Diencephalon (tissue), 1 donor: ENCODE results near the gene VPS52. TPM values are rescaled to one million over a fixed set of nuclear protein-coding genes. Genes with fewer than 3 reads are reported as not detected.

ENCODE experiments used
- small RNA-seq: library from RNA; depleted of rRNA; stranded (forward); fragments of <200 nt; gene quantifications from one replicate; pipeline ENCODE3, GENCODE V24; 2014
- total RNA-seq: library from RNA; depleted of rRNA; stranded (reverse); fragments of >200 nt; gene quantifications from one replicate; pipeline ENCODE4 v1.2.3, GENCODE V29; 2014

VPS52 gene
- 34.8 TPM for total RNA-seq

GRCh38 chr6:33271468-33272274, at the start of gene VPS52, which contains the start of gene RPS18:
Gene VPS52 (minus strand): TSS chr6:33271876. CDS start chr6:33271675, 201 bp downstream.
Gene RPS18 (plus strand): TSS chr6:33272075. CDS start chr6:33272120, 45 bp downstream.

GRCh38 chr6:33317669-33318425, 46.2 kb upstream of the VPS52 start, which contains the start of gene ZBTB22:
Gene ZBTB22 (minus strand): TSS chr6:33317744. CDS start chr6:33316916, 828 bp downstream.

DNA sequence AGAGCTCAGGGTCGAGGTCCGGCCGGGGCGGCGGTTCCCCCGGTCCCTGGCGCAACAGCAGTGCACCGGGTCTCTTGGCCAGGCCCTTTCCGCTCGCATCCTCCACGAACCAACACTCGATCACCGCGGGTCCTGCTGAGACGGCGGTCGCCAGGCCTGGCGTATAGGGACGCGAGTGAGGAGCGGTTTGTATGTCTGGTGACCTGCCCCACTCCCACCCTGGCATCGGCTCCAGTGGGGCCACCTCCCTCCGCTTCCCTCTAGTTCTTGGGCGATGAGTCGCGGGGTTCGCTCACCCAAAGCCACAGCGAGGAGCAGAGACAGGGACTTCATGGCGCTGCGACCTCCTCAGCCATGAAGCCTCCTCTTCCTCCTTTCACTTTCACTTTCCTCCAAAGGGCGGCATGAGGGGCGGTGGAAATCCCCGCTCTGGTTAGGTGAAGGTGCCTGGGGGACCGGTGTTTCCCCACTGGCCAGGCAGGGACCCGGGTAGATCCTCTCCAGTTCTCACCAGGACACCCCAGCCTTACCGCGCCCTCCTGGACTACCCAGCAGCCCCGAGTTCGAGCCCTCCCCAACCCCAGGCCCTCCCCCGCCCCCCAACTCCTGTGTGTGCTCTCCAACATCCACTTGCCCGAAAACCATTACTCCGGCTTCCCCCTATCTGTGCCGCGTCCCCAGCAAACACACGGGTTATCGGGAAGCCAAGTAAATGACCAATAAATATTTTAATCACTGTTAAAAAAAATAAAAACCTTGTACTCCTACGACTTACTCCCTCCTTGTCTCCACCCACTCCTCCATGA, 42.2 kb upstream of the VPS52 start, which contains the start of gene TAPBP:
Gene TAPBP (minus strand): TSS at position 370 of the 806 bp plus-strand sequence. CDS start 37 bp downstream, at position 333.

GRCh38 chr6:33298773-33299236, 27.1 kb upstream of the VPS52 start, which contains the start of gene RGL2:
Gene RGL2 (minus strand): TSS chr6:33298942. CDS start chr6:33298610, 332 bp downstream.

DNA sequence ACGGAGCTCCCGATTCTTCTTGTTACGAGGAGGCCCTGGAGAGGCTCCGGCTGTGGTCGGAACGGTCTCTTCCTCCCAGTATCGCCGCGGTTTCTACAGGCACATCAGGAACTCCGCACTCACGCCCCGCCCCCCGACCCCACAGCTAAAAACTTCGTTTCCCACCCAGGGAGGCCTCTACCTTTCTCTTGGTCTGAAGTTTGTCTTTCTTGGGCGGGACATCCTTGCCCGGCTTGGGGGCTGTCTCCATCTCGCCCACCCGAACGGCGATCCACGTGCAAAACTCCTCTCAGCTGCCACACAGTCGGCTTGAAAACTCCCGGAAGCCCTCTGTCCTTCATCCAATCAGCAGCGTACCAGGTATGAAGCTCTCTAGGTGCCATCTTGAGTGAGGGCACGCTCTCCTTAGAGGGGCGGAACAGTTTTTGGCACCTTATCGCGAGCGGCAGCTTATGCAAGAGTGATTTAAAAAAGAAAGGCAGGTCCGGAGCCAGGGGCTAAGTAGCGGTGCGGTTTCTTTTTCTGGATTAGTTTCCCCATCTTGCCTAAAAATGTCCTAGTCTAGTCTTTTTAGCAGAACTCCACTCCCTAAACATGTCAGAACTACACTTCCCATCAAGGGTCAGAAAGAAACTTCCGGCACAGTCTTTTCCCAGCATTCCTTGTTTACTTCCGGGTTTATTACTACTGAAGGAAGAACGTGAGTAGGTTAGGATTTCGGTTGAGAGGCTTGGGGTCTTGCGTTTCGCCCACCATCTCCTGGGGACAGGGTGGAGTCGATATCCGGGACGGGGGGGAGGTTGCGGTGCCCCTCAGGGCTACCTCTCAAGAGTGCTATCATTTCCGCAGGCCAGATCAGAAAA, 17.5 kb upstream of the VPS52 start, which contains the start of the genes PFDN6 and WDR46:
Gene PFDN6 (plus strand): TSS at position 681 of the 863 bp plus-strand sequence. CDS start 256 bp downstream, outside the sequence.
Gene WDR46 (minus strand): TSS at position 319 of the 863 bp plus-strand sequence. CDS start 69 bp downstream, at position 250.

DNA sequence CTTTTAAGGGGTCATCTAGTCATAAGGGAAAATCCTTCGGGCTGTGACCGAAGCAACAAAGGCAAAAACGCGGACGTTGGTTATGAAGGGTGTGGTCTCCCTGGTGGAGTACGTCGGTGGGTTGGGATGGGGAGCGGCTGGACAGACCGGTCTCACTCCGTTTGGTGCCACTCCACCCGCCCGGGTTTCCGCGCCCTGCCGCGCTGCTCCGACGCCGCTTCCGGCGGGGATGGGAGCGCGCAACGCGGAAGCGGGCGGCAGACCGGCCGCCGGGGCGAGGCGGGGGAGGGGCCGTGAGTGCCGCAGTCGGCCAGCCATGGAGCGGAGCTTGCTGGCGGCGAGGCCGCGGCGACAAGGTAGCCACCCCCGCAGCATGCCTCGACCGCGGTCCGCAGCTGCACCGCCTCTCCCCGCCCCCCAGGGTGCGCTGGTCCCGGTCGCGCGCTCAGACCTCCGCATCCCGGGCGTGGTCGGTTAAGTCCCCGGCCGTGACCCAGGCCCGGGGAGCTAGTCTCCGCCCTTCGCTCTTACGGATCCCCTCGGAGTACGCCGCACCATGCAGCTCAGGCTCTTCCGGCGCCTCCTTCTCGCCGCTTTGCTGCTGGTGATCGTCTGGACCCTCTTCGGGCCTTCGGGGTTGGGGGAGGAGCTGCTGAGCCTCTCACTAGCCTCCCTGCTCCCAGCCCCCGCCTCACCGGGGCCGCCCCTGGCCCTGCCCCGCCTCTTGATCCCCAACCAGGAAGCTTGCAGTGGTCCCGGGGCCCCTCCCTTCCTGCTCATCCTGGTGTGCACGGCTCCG, 5.4 kb upstream of the VPS52 start, which contains the start of gene B3GALT4:
Gene B3GALT4 (plus strand): TSS at position 260 of the 799 bp plus-strand sequence. CDS start 297 bp downstream, at position 557.

DNA sequence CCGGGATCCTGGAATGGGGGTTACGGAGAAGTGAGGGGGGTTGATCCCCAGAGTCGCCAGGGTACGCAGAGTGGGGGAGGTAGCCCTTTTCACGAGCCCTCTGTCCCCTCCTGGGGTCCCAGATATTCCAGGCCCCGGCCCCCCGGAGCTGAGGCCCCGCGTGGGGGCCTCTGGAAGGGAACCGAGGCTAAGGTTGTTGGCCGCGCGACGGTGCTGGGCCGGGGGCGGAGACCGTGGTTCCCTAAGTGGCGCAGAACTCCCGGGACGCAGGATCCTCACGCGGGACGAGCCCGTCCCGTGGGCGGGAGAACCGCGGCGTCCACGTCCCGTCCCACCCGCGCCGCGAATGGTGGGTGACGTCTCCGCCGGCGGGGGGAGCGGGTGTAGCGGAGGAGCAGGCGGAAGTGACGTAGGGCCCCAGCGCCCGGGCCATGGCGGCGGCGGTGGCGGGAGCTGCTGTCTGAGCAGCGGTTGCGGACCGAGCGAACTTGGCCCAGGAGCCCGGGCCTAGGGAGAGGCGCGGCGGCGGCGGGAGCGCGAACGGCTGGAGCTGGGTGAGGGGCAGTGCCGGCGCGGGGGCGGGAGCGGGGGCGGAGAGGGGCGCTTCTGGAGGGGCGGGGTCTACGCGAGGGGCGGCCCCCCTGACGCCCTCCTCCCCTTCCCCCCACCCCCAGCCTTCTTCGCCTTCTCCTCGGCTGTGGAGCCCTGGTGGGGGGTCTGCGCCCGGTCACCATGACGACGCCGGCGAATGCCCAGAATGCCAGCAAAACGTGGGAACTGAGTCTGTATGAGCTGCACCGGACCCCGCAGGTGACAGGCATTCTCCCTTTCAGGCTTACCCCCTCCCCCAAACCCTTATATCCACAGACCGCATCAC, 63.3 kb downstream of the VPS52 start, which contains the start of gene RING1:
Gene RING1 (plus strand): TSS at position 410 of the 877 bp plus-strand sequence. CDS start 323 bp downstream, at position 733.

DNA sequence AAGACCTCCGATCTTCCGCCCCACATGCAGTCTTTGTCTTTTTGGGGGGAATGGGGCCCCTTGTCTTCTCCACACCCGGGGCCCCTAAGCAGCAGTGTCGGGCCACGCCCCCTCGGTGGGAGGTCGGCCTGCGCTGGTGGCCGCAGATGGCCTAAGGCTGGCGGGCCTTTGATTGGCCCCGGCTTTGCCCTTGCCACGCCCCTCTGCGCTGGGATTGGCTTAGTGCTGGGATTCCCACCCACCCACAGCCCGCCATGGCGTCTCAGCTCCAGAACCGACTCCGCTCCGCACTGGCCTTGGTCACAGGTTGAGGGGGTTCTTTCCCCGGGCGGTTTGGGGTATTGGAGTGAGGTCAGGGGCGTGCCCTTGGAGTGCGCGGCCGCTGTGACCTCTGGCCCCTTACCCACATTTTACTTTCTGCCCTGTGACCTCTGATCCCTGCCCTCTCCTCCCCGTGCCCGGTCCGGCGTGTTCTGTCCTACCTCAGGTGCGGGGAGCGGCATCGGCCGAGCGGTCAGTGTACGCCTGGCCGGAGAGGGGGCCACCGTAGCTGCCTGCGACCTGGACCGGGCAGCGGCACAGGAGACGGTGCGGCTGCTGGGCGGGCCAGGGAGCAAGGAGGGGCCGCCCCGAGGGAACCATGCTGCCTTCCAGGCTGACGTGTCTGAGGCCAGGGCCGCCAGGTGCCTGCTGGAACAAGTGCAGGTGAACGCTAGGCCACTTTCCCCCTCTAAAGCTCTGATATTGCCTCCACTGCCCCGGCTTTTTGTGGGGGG, 67.1 kb downstream of the VPS52 start, which contains the start of gene HSD17B8:
Gene HSD17B8 (plus strand): TSS at position 241 of the 776 bp plus-strand sequence. CDS start 14 bp downstream, at position 255.

Small RNA genes lying within 50 kb of the gene (small RNA-seq; reads per million reads assigned to genes)
- gene MIR219A1: 5.3 reads per million, percentile 92 among the genes with 10 or more reads in this experiment

Other genes starting within 250 kb of the VPS52 start
- gene HLA-DPA1, start 198.2 kb downstream of the VPS52 start, total RNA-seq: 2.1 TPM
- gene HLA-DPB1, start 195.9 kb downstream of the VPS52 start, total RNA-seq: 8.3 TPM
- 2.3 TPM for gene COL11A2, start 79.4 kb downstream of the VPS52 start, total RNA-seq
- gene RXRB, start 71.2 kb downstream of the VPS52 start, total RNA-seq: 27.0 TPM
- gene SLC39A7, start 71.0 kb downstream of the VPS52 start, total RNA-seq: 53.1 TPM
- 2.5 TPM for gene HSD17B8, start 67.2 kb downstream of the VPS52 start, total RNA-seq
- gene RING1, start 63.4 kb downstream of the VPS52 start, total RNA-seq: 24.2 TPM
- 2,657 TPM for gene RPS18, start 199 bp upstream of the VPS52 start, total RNA-seq
- 7.8 TPM for gene B3GALT4, start 5.2 kb upstream of the VPS52 start, total RNA-seq
- 35.3 TPM for gene WDR46, start 17.4 kb upstream of the VPS52 start, total RNA-seq
- gene PFDN6, start 17.7 kb upstream of the VPS52 start, total RNA-seq: 36.7 TPM
- gene RGL2, start 27.1 kb upstream of the VPS52 start, total RNA-seq: 34.4 TPM
- gene TAPBP, start 42.2 kb upstream of the VPS52 start, total RNA-seq: 41.5 TPM
- gene ZBTB22, start 45.9 kb upstream of the VPS52 start, total RNA-seq: 25.6 TPM
- 22.4 TPM for gene DAXX, start 51.1 kb upstream of the VPS52 start, total RNA-seq
- 5.8 TPM for gene KIFC1, start 119.9 kb upstream of the VPS52 start, total RNA-seq
- 28.6 TPM for gene PHF1, start 139.1 kb upstream of the VPS52 start, total RNA-seq
- 113 TPM for gene CUTA, start 146.2 kb upstream of the VPS52 start, total RNA-seq
- 27.7 TPM for gene SYNGAP1, start 148.2 kb upstream of the VPS52 start, total RNA-seq
- gene ZBTB9, start 182.7 kb upstream of the VPS52 start, total RNA-seq: 10.6 TPM